NCI-H2107 (cell line): ENCODE results near the gene ARV1.
"Not testable (repeated sequence)": the region's sequence is repeated elsewhere in the genome, so short reads cannot be mapped to it uniquely, and the experiment has no call there.

Experiments
- DNase-seq: peaks from one replicate; lab custom pipeline; 2025; lab: John Stamatoyannopoulos, UW

Gene ARV1

DNA sequence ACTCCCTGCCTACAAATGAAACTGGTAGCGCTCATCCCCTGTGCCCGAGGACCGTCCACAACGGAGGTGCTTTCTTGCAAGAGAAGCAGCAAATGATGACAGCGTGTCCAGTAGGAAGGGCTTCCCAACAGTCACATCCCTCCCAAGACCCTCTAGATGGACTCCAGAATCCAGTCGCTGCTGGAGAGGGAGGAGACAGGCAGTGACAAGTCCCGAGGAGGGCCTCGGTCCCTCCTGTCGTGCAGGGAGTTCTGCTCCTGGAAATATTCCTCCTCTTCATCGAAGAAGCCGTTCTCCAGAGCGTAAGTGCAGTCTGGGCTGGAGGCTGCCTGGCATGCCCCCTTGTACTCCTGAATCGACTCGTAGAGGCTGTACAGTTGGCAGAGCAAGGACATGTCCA is 40.8 kb downstream of the ARV1 start:
- DNase-seq = no peak

DNA sequence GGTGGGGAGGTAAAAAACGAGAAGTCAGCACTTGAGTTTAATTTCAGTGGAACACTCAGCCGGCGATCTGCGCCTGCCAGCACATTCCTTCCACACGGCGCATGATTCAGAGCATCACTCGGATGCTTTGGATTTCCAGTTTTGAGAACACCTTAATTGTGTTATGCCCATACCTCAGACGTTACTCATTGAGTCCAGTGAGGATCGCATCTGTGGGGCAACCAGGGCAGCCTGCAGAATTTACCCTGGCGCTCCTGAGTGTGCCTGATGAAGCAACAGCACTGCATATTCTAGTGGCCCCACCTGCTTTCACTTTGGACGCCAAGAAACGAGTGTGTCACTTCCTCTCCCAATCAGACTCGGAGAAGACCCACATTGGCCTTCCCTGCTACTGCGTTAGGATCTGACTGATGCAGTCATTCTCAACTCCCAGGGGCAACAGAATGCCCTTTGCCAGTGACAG is 41.3 kb downstream of the ARV1 start:
- no peak for DNase-seq

DNA sequence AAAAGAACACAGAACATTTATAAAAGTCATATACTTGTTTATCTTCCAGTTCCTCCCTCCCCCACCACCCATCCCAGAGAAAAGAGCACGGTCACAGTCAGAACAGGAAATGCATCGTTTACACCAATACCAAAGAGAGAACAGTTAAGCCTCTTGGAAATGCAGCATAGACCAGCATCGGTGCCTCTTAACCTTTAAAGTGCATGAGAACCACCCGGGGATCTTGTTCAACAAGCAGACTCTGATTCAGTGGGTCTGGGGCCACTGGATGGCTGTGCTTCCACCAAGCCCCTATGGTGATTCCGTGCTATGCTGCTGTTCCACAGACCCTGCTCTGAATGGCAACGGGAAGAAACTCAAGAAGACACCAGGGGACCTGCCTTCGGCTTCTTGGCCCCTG is 41.9 kb downstream of the ARV1 start:
- DNase-seq = no peak

DNA sequence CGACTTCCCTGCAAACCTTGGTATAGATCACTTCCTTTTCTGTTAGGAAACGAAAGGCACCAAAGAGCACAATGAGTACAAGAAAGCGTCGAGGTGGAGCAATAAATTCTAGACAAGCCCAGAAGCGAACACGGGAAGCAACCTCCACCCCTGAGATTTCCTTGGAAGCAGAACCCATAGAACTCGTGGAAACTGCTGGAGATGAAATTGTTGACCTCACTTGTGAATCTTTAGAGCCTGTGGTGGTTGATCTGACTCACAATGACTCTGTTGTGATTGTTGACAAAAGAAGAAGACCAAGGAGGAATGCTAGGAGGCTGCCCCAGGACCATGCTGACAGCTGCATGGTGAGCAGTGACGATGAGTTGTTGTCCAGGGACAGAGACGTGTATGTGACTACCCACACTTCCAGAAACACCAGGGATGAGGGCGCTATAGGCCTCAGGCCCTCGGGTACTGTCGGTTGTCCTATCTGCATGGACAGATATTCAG is 42.7 kb downstream of the ARV1 start:
- DNase-seq = no peak

DNA sequence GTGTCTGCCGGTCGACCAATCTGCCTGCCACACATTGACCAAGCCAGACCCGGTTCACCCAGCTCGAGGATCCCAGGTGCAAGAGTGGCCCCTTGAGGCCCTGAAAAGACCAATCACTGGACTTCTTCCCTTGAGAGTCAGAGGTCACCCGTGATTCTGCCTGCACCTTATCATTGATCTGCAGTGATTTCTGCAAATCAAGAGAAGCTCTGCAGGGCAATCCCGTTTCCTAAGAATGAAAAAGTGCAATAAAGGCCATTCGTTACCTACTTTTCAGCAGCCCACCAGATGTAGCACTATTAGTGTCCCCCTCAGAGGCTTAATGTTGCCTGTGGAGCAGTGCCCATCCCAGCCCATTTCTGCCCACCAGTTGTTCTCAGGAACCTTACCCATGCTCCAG is 43.6 kb downstream of the ARV1 start:
- not testable (repeated sequence) for DNase-seq

DNA sequence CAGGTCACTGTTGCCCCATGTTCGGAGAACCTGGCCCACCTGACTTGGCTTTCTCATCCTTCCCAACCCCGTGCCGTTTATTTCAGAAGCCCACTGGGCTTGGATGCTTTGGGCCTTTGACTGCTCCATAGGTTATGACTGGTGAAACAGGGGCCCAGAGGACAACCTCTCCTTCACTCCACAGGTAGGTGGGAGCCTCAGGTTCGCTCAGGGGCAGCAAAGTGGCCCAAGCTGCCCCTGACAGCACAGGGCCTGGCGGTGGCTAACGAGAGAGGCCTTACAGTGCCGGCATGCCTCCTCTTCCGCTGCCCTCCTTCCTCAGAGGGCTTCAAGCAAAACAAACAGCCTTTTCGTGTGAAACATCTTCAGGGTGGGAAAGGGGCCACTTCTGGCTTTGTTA is 44.3 kb downstream of the ARV1 start:
- DNase-seq = no peak

DNA sequence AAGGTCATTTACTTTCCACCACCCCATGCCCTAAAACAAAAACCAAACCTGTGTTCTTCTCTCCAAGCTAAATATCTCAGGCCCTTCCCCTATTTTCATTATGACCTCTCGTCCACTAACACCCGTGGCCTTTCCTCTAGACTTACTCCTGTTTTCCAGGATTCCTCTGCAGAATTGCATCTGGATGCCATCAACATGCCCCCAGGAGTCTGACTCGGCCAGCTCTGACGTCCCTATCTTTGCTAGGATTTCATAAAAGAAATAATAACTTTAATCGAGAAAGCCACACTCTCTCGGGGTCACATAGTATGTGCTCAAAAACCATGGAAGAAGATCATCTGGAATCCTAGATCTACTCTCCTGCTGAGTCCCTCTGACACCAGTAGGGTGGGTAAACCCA is 47.7 kb downstream of the ARV1 start:
- DNase-seq = no peak

DNA sequence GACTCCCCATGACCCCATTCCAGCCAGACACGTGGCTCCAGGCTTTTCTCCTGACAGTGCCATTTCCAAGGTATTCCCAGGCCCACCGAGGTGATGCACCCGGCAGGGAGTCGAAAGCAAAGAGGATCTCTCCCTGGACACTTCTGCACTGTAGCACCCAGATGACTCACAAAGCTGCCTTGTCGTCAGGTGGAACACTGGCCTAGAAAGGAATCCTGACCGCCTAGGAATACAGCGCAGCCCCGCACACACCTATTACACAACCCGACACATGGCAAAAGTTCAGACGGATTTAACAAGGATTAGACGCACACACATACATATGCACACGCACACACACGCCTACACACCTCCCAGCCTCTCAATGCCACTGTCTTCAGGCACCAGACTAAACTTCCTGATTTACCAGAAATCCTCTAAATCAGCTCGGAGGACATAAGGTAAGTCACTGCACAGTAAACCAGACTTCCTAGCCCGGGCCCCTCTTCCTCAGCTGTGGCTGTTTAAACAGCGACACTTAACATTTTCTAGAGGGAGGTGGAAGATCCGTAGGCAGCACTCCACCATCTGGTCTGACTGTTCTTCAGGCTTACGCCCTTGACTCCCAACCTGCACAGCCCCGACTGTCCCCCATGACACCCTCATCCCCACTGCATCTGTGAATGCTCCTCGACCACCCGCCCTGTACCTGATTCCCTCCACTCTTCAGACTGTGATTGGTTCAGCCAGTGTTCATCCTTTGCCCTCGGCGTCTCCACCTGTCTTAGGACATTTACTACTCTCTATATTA is 48.4 kb downstream of the ARV1 start:
- no peak for DNase-seq

DNA sequence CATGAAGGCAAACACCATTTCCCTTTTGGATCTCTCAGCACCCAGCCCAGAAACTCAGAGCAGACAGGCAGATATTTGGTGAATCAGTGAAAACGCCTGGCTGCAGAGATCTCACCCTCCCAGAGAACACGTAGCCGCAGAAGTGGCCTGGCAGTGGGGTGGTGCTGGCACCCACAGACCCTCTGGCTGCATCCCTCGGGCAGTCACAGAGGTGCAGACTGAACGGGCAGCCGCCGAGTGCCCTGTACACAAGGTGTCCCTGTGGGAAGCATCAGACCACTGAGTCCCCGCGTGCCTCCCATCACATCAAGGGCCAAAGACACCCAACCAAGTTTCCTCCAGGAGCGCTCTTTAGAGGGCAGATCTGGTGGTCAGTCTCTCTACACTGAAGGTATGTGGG is 49.1 kb downstream of the ARV1 start:
- no peak for DNase-seq

DNA sequence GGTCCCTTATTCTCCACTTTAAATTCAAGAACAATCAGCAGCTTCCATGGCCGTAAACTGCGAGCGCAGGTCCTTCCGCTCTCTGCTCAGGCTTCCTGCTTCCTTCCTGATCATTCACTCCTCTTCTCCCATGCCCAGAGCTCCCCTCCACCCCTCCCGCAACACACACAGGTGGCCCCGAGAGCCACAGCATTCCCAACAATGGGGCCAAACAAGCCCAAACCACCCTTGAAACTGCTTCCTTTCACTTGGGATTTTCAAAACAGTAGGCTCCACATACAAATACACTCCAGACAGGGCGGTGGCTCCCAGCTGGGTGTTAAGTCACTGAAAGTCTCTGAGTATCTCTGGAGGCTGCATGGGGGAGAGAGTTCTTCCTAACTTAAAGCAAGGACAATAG is 49.8 kb downstream of the ARV1 start:
- no peak for DNase-seq

DNA sequence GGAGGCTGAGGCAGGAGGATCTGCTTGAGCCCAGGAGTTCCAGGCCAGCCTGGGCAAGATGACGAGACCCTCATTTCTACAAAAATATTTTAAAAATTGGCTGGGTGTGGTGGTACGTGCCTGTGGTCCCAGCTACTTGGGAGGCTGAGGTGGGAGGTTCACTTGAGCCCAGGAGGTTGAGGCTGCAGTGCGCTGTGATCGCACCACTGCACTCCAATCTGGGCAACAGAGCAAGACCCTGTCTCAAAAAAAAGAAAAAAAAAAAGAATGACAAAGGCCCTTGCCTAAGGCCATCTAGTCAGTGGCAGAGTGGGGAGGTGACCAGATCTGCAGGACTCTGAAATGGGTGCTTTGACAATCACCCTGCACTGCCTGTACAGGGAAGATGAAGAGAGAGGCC is 50.4 kb downstream of the ARV1 start:
- DNase-seq = not testable (repeated sequence)

DNA sequence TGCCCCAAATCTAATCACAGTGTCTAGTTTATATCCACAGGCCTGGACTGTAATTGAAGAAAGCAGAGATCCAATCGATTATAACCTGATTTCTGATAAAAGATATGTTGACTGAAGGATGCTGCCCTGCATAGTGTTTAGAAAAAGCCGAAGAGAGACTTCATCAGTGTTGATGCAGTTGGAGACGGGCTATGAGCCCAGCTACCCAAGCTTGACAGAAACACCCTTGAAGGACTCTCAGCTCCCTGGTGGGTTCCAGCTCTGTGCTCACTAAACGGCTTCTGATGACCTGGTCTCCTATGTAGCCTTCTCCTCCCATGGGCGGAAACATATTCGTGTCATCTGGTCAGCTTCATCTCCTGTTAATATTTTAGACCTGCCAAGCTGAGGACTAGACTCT is 50.9 kb downstream of the ARV1 start:
- no peak for DNase-seq

DNA sequence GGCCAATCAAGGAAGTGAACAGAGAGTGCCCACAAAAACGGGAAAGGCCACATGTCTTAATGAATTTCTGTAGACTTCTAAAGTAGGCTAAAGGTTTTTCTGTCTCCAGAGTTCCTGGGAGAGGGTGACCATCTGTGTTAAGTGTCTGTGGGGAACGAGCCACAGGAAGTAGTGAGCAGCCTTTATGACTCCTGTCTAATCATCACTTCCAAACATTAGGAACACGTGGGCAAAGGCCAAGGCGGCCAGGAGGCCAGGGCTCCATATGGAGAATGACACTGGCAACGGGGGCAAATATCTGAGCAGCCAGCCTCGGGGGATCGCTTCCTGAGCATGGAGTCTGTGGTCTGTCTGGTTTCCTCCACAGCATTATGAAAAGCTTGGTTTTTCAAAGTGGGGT is 54.1 kb downstream of the ARV1 start:
- no peak for DNase-seq

DNA sequence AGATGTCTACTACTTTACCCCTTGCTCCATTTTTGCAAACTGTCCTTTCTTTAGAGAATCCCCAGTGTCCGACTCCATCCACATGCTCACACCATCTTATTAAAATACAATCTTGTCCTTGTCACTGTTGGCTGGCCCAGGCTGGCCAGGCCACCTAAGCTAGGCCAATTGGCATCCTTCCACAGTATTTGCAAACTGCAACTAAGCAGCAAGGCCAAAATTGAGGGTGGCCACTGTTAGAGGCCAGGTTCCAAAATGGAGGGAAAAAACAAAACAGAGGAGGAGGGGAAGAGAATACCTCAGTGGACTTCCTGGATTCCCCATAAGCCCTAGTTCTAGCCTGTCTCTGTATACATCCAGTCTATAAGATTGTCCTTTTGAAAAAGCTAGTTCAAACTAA is 56.9 kb downstream of the ARV1 start:
- DNase-seq = no peak

DNA sequence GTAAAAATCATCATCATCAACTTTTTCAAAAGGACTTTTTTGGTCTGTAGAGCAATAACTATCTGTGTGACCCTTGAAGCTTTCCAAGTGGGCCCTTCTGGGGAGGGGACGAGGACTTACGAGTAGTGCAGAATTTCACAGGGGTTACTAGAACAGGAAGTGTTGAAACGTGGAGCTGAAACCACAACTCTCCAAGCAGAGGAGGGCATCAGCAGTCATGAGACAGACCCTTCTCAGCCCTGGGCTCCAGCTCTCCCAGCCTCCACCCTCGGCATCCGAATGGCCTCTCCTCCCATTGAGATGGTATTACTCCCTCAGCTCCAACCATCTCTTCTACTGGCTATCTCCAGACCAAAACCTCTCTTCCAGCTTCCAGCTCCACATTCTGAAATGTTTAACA is 57.5 kb downstream of the ARV1 start:
- DNase-seq = no peak

DNA sequence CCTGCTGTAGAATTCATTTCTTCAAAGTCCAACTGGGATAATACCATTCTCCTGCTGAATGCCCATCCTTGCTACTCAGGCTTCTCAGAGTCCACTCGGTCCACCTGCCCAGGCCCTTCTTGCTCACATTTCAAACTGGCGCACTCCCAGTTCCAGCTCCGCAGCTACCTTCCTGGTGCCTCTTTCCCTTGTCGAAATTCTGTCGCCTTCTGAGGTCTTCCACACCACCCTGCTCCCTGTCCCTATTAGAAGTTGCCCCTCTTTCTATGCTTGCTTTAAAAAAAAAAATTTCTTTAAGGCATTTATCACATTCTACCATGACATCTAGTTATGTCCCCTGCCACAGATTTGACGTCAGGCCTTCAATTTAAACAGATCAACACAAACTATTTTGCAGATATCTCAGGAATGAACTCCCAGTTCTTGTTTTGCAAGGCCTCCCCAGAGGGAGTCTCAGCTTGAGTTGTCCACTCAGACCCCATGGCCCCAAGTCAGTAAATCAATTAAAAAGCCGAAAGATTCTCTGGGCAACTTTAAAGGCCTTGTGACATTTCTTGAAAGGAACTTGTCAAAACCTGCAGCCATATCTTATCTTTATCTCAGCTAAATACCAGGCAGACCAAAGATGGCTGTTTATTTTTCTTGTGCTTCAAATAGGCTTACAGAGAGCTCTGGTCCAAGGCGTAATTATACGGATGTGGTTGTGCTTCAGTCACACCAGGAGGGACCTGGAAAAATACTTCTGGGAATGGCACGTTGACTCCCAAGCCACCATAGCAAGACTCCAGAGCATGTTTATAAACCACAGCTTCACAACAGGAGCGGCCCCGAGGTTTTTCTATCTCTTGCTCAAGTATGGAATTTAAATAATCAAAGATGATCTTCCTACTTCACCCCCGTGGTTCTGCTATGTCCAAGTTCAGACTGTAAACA is 59.0 kb downstream of the ARV1 start:
- no peak for DNase-seq

DNA sequence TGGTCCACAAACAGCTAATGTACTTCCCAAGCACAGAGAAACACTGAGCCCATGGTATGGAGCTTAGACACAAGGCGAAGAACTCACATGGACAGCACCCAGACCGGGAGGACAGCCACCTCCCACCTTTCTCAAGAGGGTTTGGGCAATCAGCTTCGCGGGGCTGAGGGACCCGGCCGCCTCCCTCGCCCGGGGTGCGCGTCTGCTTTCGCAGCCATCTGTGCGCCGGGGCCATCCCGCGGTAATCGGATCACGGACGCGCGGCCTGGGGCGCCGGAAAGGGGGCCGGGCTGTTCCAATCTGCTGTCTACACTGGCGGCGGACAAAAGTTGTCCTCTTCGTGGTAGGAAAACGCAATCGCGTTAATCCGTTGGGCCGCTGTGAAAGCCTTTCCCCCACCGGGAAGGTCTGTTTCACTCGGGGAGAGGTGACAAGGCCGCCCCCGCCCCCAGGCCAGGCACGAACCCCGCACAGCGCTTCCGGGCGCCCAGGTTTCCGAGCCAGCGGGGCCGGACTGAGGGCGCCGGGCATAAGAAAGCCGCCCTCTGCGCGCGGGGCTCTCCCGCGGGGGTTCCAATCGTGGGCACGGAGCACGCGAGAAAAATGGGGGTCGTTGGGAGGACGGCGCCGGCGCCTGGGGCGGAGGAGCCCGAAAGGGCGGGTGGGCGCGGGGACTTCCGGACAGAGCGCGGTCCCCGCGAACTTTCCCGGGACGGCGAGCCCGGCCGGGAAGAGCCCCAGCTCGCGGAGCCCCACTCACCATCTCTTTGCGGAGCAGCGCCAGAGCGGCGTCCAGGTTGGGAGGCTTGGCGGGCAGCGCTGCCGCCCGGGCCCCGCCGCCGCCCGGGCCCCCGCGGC is 60.5 kb downstream of the ARV1 start:
- no peak for DNase-seq

DNA sequence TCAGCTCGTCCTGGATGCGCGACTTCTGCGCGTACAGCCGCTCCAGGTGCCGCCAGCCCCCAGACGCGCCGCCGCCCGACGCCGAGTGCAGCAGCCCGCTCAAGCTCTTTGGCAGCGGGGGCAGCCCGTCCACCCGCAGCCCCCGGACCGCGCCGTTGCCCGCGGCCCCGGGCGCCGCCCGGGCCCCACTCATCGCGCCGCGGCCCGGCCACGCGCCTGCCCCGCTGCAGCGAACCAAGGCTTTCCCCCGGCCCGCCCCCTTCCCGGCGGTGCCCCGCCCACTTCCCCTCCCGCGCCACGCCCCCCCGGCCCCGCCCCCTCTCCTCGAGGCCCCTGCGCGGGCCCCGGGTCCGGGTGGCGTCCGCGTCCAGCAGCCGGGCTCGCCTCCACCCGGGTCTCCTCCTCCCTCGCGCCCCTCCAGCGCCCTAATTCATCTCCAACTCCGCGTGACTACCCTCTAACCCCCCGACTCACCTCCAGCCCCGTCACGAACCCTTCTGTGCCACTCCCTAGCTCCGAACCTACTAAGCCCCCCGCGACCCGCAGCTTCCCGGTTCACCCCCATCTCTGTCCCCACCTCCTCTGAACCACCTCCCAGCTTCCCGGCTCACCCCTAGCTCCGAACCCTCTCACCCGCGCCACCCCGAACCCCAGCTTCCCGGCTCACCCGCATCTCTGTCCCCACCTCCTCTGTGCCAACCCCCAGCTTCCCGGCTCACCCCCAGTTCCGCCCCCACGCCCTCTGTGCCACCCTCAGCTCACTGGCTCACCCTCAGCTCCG is 61.3 kb downstream of the ARV1 start, which contains the start of gene FAM89A:
TSS of gene FAM89A (minus strand) at position 236 of the 781 bp plus-strand sequence. CDS start at position 193, 43 bp downstream.
- no peak for DNase-seq

DNA sequence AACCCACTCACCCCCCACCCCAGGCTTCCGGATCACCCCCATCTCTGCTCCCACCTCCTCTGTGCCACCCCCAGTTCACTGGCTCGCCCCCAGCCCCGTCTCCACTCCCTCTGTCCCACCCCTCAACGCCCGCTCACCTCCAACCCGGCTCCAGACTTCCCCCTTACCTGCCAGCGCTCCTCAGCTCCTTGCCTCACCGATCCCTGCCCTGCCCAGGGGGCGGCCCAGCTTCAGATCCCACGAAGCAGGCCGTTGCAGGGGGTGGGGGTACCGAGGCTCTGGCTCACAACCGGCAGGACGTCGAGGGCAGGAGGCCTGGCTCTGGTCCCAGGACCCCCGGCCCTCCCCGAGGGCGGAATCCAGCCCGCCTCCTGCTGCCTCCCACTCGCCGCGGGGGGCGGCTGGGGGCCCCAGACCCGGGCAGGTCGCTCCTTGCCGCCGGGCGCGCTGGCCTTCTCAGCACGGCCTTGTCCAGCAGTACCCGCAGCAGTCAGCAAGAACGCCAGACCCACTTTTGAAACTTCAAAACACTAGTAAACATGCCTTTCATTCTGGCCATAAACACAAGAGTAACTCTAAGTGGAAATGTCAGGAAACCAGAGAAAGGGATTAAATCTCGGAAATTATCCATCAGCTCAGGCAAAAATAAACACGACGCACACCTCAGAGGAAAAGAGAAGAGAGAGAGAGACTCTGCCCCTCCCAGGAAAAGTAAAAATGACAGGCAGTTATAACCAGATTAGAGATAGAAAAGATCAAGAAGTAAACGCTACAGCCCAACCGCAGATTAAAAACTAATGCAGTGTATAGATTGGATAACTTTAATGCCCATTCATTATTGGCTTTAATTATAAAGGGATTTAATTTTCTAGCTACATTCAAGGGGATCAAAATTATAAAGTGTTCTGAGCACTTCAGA is 62.2 kb downstream of the ARV1 start:
- no peak for DNase-seq

DNA sequence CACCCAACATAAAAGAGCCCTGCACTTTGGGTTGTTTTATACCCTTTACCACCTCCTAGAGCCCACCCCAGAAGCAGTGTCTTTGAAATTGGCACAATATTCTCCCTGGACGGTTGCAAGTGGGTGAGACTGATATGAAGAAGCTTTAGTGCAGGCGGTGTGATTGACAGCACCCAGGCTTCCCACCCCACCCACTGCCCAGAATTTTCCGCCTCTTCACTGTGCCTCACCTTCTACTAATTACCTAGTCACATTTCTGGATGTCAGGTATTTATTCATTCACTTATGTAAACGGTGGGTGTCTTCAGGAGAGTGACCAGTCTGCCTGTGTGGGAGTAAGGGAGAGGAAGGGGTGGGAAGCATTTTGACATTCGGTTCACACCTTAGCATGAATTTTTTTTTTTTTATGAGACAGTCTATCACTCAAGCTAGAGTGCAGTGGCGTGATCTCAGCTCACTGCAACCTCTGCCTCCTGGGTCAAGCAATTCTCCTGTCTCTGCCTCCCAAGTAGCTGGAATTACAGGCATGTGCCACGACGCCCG is 62.9 kb downstream of the ARV1 start:
- no peak for DNase-seq
